Gastrocnemius medialis (tissue), 4 donors: ENCODE measurements around the gene SWI5. TPM values are rescaled to one million over a fixed set of nuclear protein-coding genes. Genes with fewer than 3 reads are reported as not detected.

ENCODE experiments used
- ATAC-seq, 2 donors: fragments of 150-250 bp; one replicate each; pipeline ENCODE4 v1.9.1; 2016
- DNase-seq, 2 donors: peaks; one replicate each; pipeline ENCODE4 v3.0.0-alpha.2; 2019
- H3K27ac ChIP-seq, 4 donors: fragments of 200-600 bp; sonication (generic); 1 replicate in 1 of 4; 2 replicates in 3 of 4; pipeline ENCODE4 v1.5.1; 2016 to 2018; ENCODE audit warnings: mild to moderate bottlenecking in 2 of 4, moderate library complexity in 1 of 4
- H3K27me3 ChIP-seq, 3 donors: fragments of 200-600 bp; sonication (generic) in 2 of 3; 1 replicate in 1 of 3; 2 replicates in 2 of 3; pipeline versions ENCODE4 v1.5.1 to v1.6.0; 2016 to 2019; ENCODE audit warnings: mild to moderate bottlenecking in 1 of 3, moderate library complexity in 1 of 3
- H3K36me3 ChIP-seq, 2 donors: fragments of 200-600 bp; sonication (generic) in 1 of 2; one replicate each; pipeline ENCODE4 v1.5.1; 2017 to 2018
- H3K4me1 ChIP-seq, 2 donors: fragments of 200-600 bp; sonication (generic) in 1 of 2; one replicate each; pipeline ENCODE4 v1.5.1; 2016 to 2017; ENCODE audit warnings: mild to moderate bottlenecking in 2 of 2
- H3K4me3 ChIP-seq, 4 donors: fragments of 200-600 bp; sonication (generic) in 3 of 4; 1 replicate in 1 of 4; 2 replicates in 3 of 4; pipeline ENCODE4 v1.5.1; 2016 to 2019; ENCODE audit warnings: mild to moderate bottlenecking in 2 of 4
- H3K9me3 ChIP-seq, 3 donors: fragments of 200-600 bp; sonication (generic) in 2 of 3; 1 replicate in 1 of 3; 2 replicates in 2 of 3; pipeline ENCODE4 v1.5.1; 2016 to 2019
- POLR2A ChIP-seq, 2 donors: fragments of 450-650 bp; IDR thresholded peaks; one replicate each; pipeline ENCODE4 v1.6.1; 2017; ENCODE audit warnings: antibody characterized with exemption in 2 of 2, mild to moderate bottlenecking in 2 of 2, moderate library complexity in 2 of 2
- in situ Hi-C, 4 donors: fragments of 200-750 bp; cut with MboI; loops; one replicate each; pipeline versions ENCODE4 v1.15.0 to v1.8.0; 2017; ENCODE audit warnings: low sequenced_read_pairs in 4 of 4
- intact Hi-C: fragments of 100-400 bp; cut with DNase I; formaldehyde crosslinking; loops from one replicate; pipeline ENCODE4 v1.15.1; 2023; ENCODE audit warnings: low total_unique reads
- total RNA-seq, 4 donors: library from RNA; depleted of rRNA; stranded (reverse); fragments of >200 nt; gene quantifications; one replicate each; pipeline versions ENCODE4 v1.1.0 to v1.2.3, GENCODE V29; 2016
- TF ChIP-seq, protein P1 (sequence below), 5 experiments: fragments of 450-650 bp in 3 of 5; fragments of 200-600 bp in 2 of 5; sonication (generic) in 2 of 5; IDR thresholded peaks in 4 of 5; conservative IDR thresholded peaks in 1 of 5; 1 replicate in 4 of 5; 2 replicates in 1 of 5; pipeline ENCODE4 v1.5.1; 2016 to 2019; ENCODE audit warnings: antibody characterized with exemption in 5 of 5, mild to moderate bottlenecking in 3 of 5, moderate library complexity in 3 of 5

The SWI5 gene
- total RNA-seq, 4 donors from 2014 or later, result 12.7 to 23.8 (median 13.5) TPM

GRCh38 chr9:128265348-128265847, 10.7 kb upstream of the SWI5 start:
- Histone ChIP-seq H3K27ac (no peak overlapping the region), H3K4me3 (no peak overlapping the region), H3K9me3 (no peaks in the 10 kb centered on the region), H3K27me3 (no peaks in the 10 kb centered on the region), H3K36me3 (peaks cover 0 to 72% of the 10 kb centered on the region in 2 donors), H3K4me1 (no peaks in the 10 kb centered on the region)
- intact Hi-C loops, result no loop called here
- in situ Hi-C loops, result no loop called here
- TF ChIP-seq POLR2A (IDR thresholded peaks at IDR 0.05), result no peak
- TF ChIP-seq, protein P1, sequence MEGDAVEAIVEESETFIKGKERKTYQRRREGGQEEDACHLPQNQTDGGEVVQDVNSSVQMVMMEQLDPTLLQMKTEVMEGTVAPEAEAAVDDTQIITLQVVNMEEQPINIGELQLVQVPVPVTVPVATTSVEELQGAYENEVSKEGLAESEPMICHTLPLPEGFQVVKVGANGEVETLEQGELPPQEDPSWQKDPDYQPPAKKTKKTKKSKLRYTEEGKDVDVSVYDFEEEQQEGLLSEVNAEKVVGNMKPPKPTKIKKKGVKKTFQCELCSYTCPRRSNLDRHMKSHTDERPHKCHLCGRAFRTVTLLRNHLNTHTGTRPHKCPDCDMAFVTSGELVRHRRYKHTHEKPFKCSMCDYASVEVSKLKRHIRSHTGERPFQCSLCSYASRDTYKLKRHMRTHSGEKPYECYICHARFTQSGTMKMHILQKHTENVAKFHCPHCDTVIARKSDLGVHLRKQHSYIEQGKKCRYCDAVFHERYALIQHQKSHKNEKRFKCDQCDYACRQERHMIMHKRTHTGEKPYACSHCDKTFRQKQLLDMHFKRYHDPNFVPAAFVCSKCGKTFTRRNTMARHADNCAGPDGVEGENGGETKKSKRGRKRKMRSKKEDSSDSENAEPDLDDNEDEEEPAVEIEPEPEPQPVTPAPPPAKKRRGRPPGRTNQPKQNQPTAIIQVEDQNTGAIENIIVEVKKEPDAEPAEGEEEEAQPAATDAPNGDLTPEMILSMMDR (IDR thresholded peaks at IDR 0.05 in 4 of 5, conservative IDR thresholded peaks at IDR 0.05 in 1 of 5), result no peak
- no peak for ATAC-seq
- no peak for DNase-seq

DNA sequence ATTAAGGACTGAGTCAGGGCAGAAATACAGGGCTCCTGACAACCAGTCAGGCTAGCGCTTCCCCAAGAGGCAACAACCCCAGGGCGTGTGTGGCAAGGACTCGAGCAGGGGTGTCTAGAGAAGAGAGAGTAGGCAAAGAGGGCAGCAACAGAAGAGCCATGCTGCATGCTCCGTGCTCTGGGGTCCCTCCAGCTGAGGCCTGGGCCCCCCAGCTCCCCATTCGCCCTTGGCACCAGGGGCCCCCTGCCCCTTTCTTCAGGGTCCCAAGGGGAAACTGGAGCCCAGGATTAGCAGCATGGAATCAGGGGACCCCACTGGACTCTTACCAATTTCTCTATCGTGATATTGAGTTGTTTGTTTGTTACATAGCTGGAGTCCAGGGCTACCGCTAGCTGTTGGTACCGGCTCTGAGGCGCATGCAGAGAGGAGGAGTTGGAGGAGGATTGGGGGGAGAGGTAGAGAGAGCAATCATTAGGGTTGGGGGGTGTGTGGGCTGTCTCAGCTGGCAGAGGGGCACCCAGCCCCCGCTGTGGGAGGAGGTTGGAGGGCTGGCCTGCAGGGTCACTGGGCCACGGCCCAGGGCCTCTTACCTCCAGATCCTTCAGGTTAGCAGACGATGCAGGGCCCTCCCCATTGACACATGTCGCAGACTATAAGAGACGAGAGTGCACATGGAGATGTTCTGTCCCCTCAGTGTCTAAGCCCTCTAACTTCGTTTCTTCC, 9.0 kb upstream of the SWI5 start:
- H3K27ac ChIP-seq, result no peak overlapping the region
- no peak for ATAC-seq
- in situ Hi-C loops (no loop called here), intact Hi-C loops (no loop called here)
- peaks cover 0 to 67% of the 10 kb centered on the region in 2 donors for H3K36me3 ChIP-seq
- H3K4me1 ChIP-seq, result no peaks in the 10 kb centered on the region
- no peaks in the 10 kb centered on the region for H3K9me3 ChIP-seq
- H3K4me3 ChIP-seq, result no peak overlapping the region
- no peaks in the 10 kb centered on the region for H3K27me3 ChIP-seq
- TF ChIP-seq, protein P1 (IDR thresholded peaks at IDR 0.05 in 4 of 5, conservative IDR thresholded peaks at IDR 0.05 in 1 of 5), result no peak
- TF ChIP-seq POLR2A (IDR thresholded peaks at IDR 0.05), result no peak
- DNase-seq, result no peak

DNA sequence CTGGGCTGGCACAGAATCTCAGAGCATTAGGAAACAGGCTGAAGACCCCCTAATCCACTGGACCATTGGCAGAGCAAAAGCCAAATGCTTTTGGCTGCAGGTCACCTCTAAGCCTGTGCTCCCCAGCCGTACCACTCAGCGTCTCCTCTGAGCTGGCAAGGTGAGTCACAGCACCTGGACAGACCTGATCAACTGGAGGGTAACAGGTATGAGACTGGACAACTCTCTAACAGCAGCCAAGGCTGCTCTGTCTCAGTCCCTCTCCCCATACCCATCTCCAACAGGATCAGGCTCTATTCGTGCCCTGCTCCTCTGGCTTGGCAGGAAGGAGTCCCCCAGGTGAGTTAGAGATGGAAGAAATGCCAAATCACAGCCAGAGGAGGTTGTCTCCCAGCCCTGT, 5.0 kb upstream of the SWI5 start:
- Histone ChIP-seq H3K4me3 (no peak overlapping the region), H3K27ac (no peak overlapping the region), H3K9me3 (no peaks in the 10 kb centered on the region), H3K4me1 (peaks cover 9 to 15% of the 10 kb centered on the region in 2 donors), H3K27me3 (no peaks in the 10 kb centered on the region), H3K36me3 (peaks cover 0 to 62% of the 10 kb centered on the region in 2 donors)
- ATAC-seq, result no peak
- in situ Hi-C loops (no loop called here), intact Hi-C loops (no loop called here)
- no peak for DNase-seq
- TF ChIP-seq, protein P1 (IDR thresholded peaks at IDR 0.05 in 4 of 5, conservative IDR thresholded peaks at IDR 0.05 in 1 of 5), result no peak
- TF ChIP-seq POLR2A (IDR thresholded peaks at IDR 0.05), result no peak

DNA sequence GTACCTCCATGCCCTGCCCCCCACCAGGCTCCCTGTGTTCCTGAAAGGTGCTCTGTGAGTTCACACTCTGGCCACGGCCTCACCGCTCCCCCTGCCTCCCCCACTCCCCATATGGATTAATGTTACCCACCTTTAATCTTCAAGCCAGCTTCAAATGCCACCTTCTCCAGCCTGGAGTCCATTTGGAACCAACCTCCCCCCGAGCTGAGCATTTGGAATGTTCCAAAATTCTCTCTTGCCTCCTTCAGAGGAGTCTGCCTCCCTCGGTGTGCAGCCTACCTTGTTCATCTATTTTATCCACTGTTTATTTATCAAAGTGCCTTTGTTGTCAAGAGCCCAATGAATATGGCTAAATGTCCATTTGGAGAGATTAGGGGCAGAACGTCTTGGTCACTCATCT, 4.6 kb upstream of the SWI5 start:
- H3K36me3 ChIP-seq, result peaks cover 0 to 58% of the 10 kb centered on the region in 2 donors
- H3K9me3 ChIP-seq, result no peaks in the 10 kb centered on the region
- no peaks in the 10 kb centered on the region for H3K27me3 ChIP-seq
- H3K27ac ChIP-seq, result no peak overlapping the region
- no peak for ATAC-seq
- TF ChIP-seq, protein P1 (IDR thresholded peaks at IDR 0.05 in 4 of 5, conservative IDR thresholded peaks at IDR 0.05 in 1 of 5), result no peak
- TF ChIP-seq POLR2A (IDR thresholded peaks at IDR 0.05), result no peak
- no peak for DNase-seq
- no peak overlapping the region for H3K4me3 ChIP-seq
- intact Hi-C loops (no loop called here), in situ Hi-C loops (no loop called here)
- H3K4me1 ChIP-seq, result peaks cover 9 to 17% of the 10 kb centered on the region in 2 donors
